HepG2 (cell line): ENCODE data around the gene MATN1. TPM values are rescaled to one million over a fixed set of nuclear protein-coding genes. Genes with fewer than 3 reads are reported as not detected.

ENCODE experiments used
- ATAC-seq: fragments of 200-7000 bp; cut with Tn5 transposase; 3 replicates; pipeline ENCODE4 v1.9.1; 2020; ENCODE audit warnings: mild to moderate bottlenecking, moderate library complexity
- BruUV-seq: library from RNA; stranded (reverse); fragments of 400-500 nt; replicated peaks from 2 replicates; lab custom pipeline; 2021; lab: Mats Ljungman, UMichigan
- CTCF ChIA-PET: fragments of 300-600 bp; formaldehyde crosslinking; extraction: SDS; loops from one replicate; lab custom pipeline; 2021; ENCODE audit warnings: low total read pairs, inconsistent platforms, low intra/inter-chr PET ratio; lab: Yijun Ruan, JAX
- POLR2A ChIA-PET: fragments of 350-600 bp; sonication (Branson Sonifier 250); formaldehyde crosslinking; loops from one replicate; lab custom pipeline; 2020; ENCODE audit warnings: antibody characterized with exemption, inconsistent platforms; lab: Yijun Ruan, JAX
- DNase-seq: peaks from one replicate; pipeline ENCODE4 v3.0.0-alpha.2; 2015; ENCODE audit warnings: low spot score
- FAIRE-seq: peaks from 3 replicates; lab custom pipeline; 2011; peaks lifted over from hg19 to GRCh38; lab: Jason Lieb, UNC
- H2AFZ ChIP-seq: one replicate; pipeline ENCODE4 v1.6.1; 2011; ENCODE audit warnings: low read length, inconsistent platforms
- H3K27ac ChIP-seq: fragments of 300-600 bp; 3 replicates; pipeline ENCODE4 v1.8.0; 2011; ENCODE audit warnings: mixed run types, mild to moderate bottlenecking, mixed read lengths, low read length, inconsistent platforms; ENCODE audit not compliant: insufficient read depth; ENCODE audit errors: extremely low read length
- H3K27me3 ChIP-seq, 2 experiments: fragments of 200-600 bp in 1 of 2; 2 replicates in 1 of 2; 3 replicates in 1 of 2; pipeline versions ENCODE4 v1.6.0 to v1.8.0; 2011; ENCODE audit warnings: low read length in 2 of 2, mild to moderate bottlenecking in 2 of 2, moderate library complexity in 2 of 2, inconsistent platforms in 1 of 2; ENCODE audit not compliant: insufficient read depth in 2 of 2, control insufficient read depth in 1 of 2
- H3K36me3 ChIP-seq, 2 experiments: fragments of 200-600 bp in 1 of 2; replicated peaks in 1 of 2; 2 replicates in 1 of 2; 3 replicates in 1 of 2; pipeline versions ENCODE4 v1.5.1 to v1.8.0; 2011; ENCODE audit warnings: low read length in 2 of 2, inconsistent platforms in 1 of 2; ENCODE audit not compliant: insufficient read depth in 2 of 2, control insufficient read depth in 1 of 2
- H3K4me1 ChIP-seq: 2 replicates; pipeline ENCODE4 v1.5.1; 2012; ENCODE audit warnings: low read length, inconsistent platforms; ENCODE audit not compliant: insufficient read depth
- H3K4me2 ChIP-seq: 2 replicates; pipeline ENCODE4 v1.6.0; 2011; ENCODE audit warnings: low read depth, low read length, inconsistent platforms
- H3K4me3 ChIP-seq, 3 experiments: fragments of 200-600 bp in 1 of 3; sonication (generic), shearing (Covaris generic) in 1 of 3; replicated peaks in 1 of 3; 2 replicates each; pipeline ENCODE4 v1.5.1; 2011 to 2016; ENCODE audit warnings: low read length in 3 of 3, inconsistent platforms in 2 of 3, low read depth in 2 of 3, mild to moderate bottlenecking in 2 of 3, control low read depth in 1 of 3, mixed read lengths in 1 of 3; ENCODE audit not compliant: insufficient read depth in 1 of 3
- H3K79me2 ChIP-seq: one replicate; pipeline ENCODE4 v1.6.1; 2011; ENCODE audit warnings: low read length, inconsistent platforms; ENCODE audit not compliant: insufficient read depth
- H3K9ac ChIP-seq: 2 replicates; pipeline ENCODE4 v1.6.0; 2011; ENCODE audit warnings: mild to moderate bottlenecking, low read depth, low read length, inconsistent platforms; ENCODE audit not compliant: insufficient read depth
- H3K9me3 ChIP-seq: 2 replicates; pipeline ENCODE4 v1.5.1; 2012; ENCODE audit warnings: mild to moderate bottlenecking, low read length
- H4K20me1 ChIP-seq: 2 replicates; pipeline ENCODE4 v1.6.0; 2011; ENCODE audit warnings: inconsistent platforms, mild to moderate bottlenecking, low read length, moderate library complexity; ENCODE audit not compliant: insufficient read depth
- CBX1 ChIP-seq: IDR thresholded peaks from one replicate; pipeline ENCODE4 v1.6.1; 2016; ENCODE audit warnings: antibody characterized with exemption, low read depth
- DPF2 ChIP-seq: sonication (generic); formaldehyde crosslinking; IDR thresholded peaks from 2 replicates; pipeline ENCODE4 v1.4.0; 2020; ENCODE audit warnings: mild to moderate bottlenecking, low read depth, missing genetic modification reagents, borderline replicate concordance
- HNF4A ChIP-seq: sonication (generic); formaldehyde crosslinking; IDR thresholded peaks from 2 replicates; pipeline ENCODE4 v1.4.0; 2020; ENCODE audit warnings: missing genetic modification reagents
- KDM2A ChIP-seq: sonication (generic); formaldehyde crosslinking; IDR thresholded peaks from 2 replicates; pipeline ENCODE4 v1.4.0; 2020; ENCODE audit warnings: low read depth, missing genetic modification reagents, borderline replicate concordance
- MEIS2 ChIP-seq: sonication (generic); formaldehyde crosslinking; IDR thresholded peaks from 2 replicates; pipeline ENCODE4 v1.9.0; 2021; ENCODE audit warnings: mild to moderate bottlenecking, missing genetic modification reagents
- TCF7L2 ChIP-seq: IDR thresholded peaks from 2 replicates; pipeline ENCODE4 v1.6.1; 2011; ENCODE audit warnings: mild to moderate bottlenecking, low read depth, low read length, moderate library complexity
- ZFP90 ChIP-seq: sonication (generic); formaldehyde crosslinking; IDR thresholded peaks from 2 replicates; pipeline ENCODE4 v1.8.0; 2022; ENCODE audit warnings: missing genetic modification reagents, mild to moderate bottlenecking, inconsistent platforms, borderline replicate concordance
- ZMYM2 ChIP-seq: sonication (generic); formaldehyde crosslinking; IDR thresholded peaks from 2 replicates; pipeline ENCODE4 v1.8.0; 2022; ENCODE audit warnings: mild to moderate bottlenecking, missing genetic modification reagents
- ZNF383 ChIP-seq: sonication (generic); formaldehyde crosslinking; IDR thresholded peaks from 2 replicates; pipeline ENCODE4 v1.4.0; 2020; ENCODE audit warnings: missing genetic modification reagents, mild to moderate bottlenecking, borderline replicate concordance
- ZNF678 ChIP-seq: sonication (generic); formaldehyde crosslinking; IDR thresholded peaks from 2 replicates; pipeline ENCODE4 v1.4.0; 2020; ENCODE audit warnings: mild to moderate bottlenecking, missing genetic modification reagents
- WGBS: methylation state at CpG from one replicate; pipeline ENCODE4 v1.1.6; 2017; ENCODE audit warnings: low lambda C conversion rate; 5-methylcytosine and 5-hydroxymethylcytosine counted together
- in situ Hi-C: cut with HindIII; loops from 2 replicates; pipeline ENCODE4 v1.10.0; 2017; ENCODE audit warnings: low pct_unique_long_range_greater_than_20kb; ENCODE audit not compliant: extremely low pct_ligation_motif_present
- intact Hi-C: fragments of 100-400 bp; cut with micrococcal nuclease; formaldehyde crosslinking; loops from one replicate; pipeline ENCODE4 v1.10.0; 2022; ENCODE audit not compliant: unreplicated experiment
- polyA plus RNA-seq, 8 experiments: library from polyadenylated mRNA; depleted of rRNA in 3 of 8; stranded (reverse) in 7 of 8; unstranded in 1 of 8; fragments of >200 nt; fragmentation: Illumina TruSeq in 4 of 8; extraction: Trizol in 4 of 8; gene quantifications; 2 replicates each; pipeline versions ENCODE4 v1.2.1 to v1.2.3, GENCODE V29; 2011 to 2016; ENCODE audit warnings: low read depth in 4 of 8, missing spikeins in 1 of 8, mixed read lengths in 1 of 8; ENCODE audit not compliant: insufficient read depth in 1 of 8
- total RNA-seq, 5 experiments: library from RNA; depleted of rRNA; stranded (reverse); fragments of >200 nt; fragmentation: Illumina TruSeq; extraction: Trizol; gene quantifications; 2 replicates each; pipeline ENCODE4 v1.2.3, GENCODE V29; 2016; ENCODE audit warnings: low read depth in 1 of 5
- TF ChIP-seq, protein P1 (sequence below): sonication (generic); formaldehyde crosslinking; conservative IDR thresholded peaks from 2 replicates; pipeline ENCODE4 v1.4.0; 2020; ENCODE audit warnings: mild to moderate bottlenecking, missing genetic modification reagents, moderate library complexity
- TF ChIP-seq, protein P2 (sequence below): sonication (generic); formaldehyde crosslinking; IDR thresholded peaks from 2 replicates; pipeline ENCODE4 v1.4.0; 2020; ENCODE audit warnings: missing genetic modification reagents
- TF ChIP-seq, protein P3 (sequence below): sonication (generic); formaldehyde crosslinking; IDR thresholded peaks from 2 replicates; pipeline ENCODE4 v1.4.0; 2020; ENCODE audit warnings: missing genetic modification reagents, borderline replicate concordance

Gene MATN1
- total and polyA plus RNA-seq, 2 of the 13 experiments (the other 11 are each of a cell fraction or from before 2014, with no cell fraction given): 0.04 to 0.05 TPM

- DNase-seq (peak; percentile 58), FAIRE-seq (no peak), ATAC-seq (peak; percentile 61)
- intact Hi-C loops (no loop called here), in situ Hi-C loops (no loop called here)
- ChIA-PET POLR2A (interaction anchor here (1.3 kb wide), 1 partner anchor 22 kb away, joined by 4 read pairs; no protein-coding TSS in a partner anchor), CTCF (no interaction called here)
- WGBS: 50% methylated on average over 12 of the region's 15 CpGs
- Histone ChIP-seq H3K27me3 (no peaks in the 10 kb centered on the region), H3K4me3 (peak overlapping the region in 1 of 3 experiments; percentile 39; a peak in 1 of 6 replicates), H4K20me1 (no peaks in the 10 kb centered on the region), H3K79me2 (no peaks in the 10 kb centered on the region), H3K9me3 (no peaks in the 10 kb centered on the region), H3K36me3 (no peaks in the 10 kb centered on the region), H2AFZ (no peak overlapping the region), H3K27ac (peak overlapping the region; percentile 34), H3K4me1 (peaks cover 51% of the 10 kb centered on the region), H3K9ac (peak overlapping the region; percentile 7; the same call in 1 of the 2 replicates), H3K4me2 (peak overlapping the region; percentile 64)
- BruUV-seq: no TSS peak
- peak; percentile 48 for TF ChIP-seq HNF4A
- TF ChIP-seq MEIS2 (CRISPR knock-in tag): no peak
- TF ChIP-seq KDM2A: no peak
- no peak for TF ChIP-seq TCF7L2
- TF ChIP-seq DPF2 (CRISPR knock-in tag): no peak
- TF ChIP-seq CBX1: no peak
- TF ChIP-seq ZMYM2: no peak
- no peak for TF ChIP-seq ZFP90 (CRISPR knock-in tag)
- TF ChIP-seq, protein P1, sequence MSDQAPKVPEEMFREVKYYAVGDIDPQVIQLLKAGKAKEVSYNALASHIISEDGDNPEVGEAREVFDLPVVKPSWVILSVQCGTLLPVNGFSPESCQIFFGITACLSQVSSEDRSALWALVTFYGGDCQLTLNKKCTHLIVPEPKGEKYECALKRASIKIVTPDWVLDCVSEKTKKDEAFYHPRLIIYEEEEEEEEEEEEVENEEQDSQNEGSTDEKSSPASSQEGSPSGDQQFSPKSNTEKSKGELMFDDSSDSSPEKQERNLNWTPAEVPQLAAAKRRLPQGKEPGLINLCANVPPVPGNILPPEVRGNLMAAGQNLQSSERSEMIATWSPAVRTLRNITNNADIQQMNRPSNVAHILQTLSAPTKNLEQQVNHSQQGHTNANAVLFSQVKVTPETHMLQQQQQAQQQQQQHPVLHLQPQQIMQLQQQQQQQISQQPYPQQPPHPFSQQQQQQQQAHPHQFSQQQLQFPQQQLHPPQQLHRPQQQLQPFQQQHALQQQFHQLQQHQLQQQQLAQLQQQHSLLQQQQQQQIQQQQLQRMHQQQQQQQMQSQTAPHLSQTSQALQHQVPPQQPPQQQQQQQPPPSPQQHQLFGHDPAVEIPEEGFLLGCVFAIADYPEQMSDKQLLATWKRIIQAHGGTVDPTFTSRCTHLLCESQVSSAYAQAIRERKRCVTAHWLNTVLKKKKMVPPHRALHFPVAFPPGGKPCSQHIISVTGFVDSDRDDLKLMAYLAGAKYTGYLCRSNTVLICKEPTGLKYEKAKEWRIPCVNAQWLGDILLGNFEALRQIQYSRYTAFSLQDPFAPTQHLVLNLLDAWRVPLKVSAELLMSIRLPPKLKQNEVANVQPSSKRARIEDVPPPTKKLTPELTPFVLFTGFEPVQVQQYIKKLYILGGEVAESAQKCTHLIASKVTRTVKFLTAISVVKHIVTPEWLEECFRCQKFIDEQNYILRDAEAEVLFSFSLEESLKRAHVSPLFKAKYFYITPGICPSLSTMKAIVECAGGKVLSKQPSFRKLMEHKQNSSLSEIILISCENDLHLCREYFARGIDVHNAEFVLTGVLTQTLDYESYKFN (CRISPR knock-in tag): peak; percentile 35; the same call in 1 of the 2 replicates
- no peak for TF ChIP-seq ZNF383
- TF ChIP-seq, protein P2, sequence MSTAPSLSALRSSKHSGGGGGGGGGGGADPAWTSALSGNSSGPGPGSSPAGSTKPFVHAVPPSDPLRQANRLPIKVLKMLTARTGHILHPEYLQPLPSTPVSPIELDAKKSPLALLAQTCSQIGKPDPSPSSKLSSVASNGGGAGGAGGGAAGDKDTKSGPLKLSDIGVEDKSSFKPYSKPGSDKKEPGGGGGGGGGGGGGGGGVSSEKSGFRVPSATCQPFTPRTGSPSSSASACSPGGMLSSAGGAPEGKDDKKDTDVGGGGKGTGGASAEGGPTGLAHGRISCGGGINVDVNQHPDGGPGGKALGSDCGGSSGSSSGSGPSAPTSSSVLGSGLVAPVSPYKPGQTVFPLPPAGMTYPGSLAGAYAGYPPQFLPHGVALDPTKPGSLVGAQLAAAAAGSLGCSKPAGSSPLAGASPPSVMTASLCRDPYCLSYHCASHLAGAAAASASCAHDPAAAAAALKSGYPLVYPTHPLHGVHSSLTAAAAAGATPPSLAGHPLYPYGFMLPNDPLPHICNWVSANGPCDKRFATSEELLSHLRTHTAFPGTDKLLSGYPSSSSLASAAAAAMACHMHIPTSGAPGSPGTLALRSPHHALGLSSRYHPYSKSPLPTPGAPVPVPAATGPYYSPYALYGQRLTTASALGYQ: no peak
- no peak for TF ChIP-seq ZNF678
- TF ChIP-seq, protein P3, sequence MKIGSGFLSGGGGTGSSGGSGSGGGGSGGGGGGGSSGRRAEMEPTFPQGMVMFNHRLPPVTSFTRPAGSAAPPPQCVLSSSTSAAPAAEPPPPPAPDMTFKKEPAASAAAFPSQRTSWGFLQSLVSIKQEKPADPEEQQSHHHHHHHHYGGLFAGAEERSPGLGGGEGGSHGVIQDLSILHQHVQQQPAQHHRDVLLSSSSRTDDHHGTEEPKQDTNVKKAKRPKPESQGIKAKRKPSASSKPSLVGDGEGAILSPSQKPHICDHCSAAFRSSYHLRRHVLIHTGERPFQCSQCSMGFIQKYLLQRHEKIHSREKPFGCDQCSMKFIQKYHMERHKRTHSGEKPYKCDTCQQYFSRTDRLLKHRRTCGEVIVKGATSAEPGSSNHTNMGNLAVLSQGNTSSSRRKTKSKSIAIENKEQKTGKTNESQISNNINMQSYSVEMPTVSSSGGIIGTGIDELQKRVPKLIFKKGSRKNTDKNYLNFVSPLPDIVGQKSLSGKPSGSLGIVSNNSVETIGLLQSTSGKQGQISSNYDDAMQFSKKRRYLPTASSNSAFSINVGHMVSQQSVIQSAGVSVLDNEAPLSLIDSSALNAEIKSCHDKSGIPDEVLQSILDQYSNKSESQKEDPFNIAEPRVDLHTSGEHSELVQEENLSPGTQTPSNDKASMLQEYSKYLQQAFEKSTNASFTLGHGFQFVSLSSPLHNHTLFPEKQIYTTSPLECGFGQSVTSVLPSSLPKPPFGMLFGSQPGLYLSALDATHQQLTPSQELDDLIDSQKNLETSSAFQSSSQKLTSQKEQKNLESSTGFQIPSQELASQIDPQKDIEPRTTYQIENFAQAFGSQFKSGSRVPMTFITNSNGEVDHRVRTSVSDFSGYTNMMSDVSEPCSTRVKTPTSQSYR: 0 out of 2 replicates have a peak, but pooled peaks have one; percentile 47
Measured at GRCh38 chr1:30740251-30741238, 17.2 kb upstream of the MATN1 start.
